DOHH2 (cell line): ENCODE measurements around the gene MGAT4C.

Source experiments
- H3F3A ChIP-seq: fragments of 200-600 bp; sonication (generic), shearing (Covaris generic); 2 replicates; pipeline ENCODE4 v1.6.0; 2016; ENCODE audit warnings: antibody characterized with exemption, mild to moderate bottlenecking; ENCODE audit not compliant: control insufficient read depth, insufficient read depth
- H3K27ac ChIP-seq: fragments of 200-600 bp; sonication (generic); 2 replicates; pipeline ENCODE4 v1.5.1; 2014; ENCODE audit warnings: low read depth, mild to moderate bottlenecking, low read length, moderate library complexity
- H3K27me3 ChIP-seq: fragments of 200-600 bp; sonication (generic); 2 replicates; pipeline ENCODE4 v1.6.1; 2014; ENCODE audit warnings: mild to moderate bottlenecking, low read length, mixed read lengths; ENCODE audit not compliant: control insufficient read depth
- H3K36me3 ChIP-seq: fragments of 200-600 bp; sonication (generic); 2 replicates; pipeline ENCODE4 v1.6.1; 2014; ENCODE audit warnings: mild to moderate bottlenecking, low read length, moderate library complexity, mixed read lengths; ENCODE audit not compliant: control insufficient read depth
- H3K4me1 ChIP-seq: fragments of 200-600 bp; sonication (generic); 2 replicates; pipeline ENCODE4 v1.6.1; 2014; ENCODE audit warnings: mild to moderate bottlenecking, low read length, mixed read lengths; ENCODE audit not compliant: control insufficient read depth
- H3K4me2 ChIP-seq: fragments of 200-600 bp; sonication (generic); 2 replicates; pipeline ENCODE4 v1.6.0; 2014; ENCODE audit warnings: mild to moderate bottlenecking, low read length, moderate library complexity
- H3K4me3 ChIP-seq: fragments of 200-600 bp; sonication (generic); 2 replicates; pipeline ENCODE4 v1.5.1; 2014; ENCODE audit warnings: mild to moderate bottlenecking, low read length, mixed read lengths
- H3K79me2 ChIP-seq: fragments of 200-600 bp; sonication (generic); 2 replicates; pipeline ENCODE4 v1.6.1; 2014; ENCODE audit warnings: mild to moderate bottlenecking, low read length, mixed read lengths; ENCODE audit not compliant: control insufficient read depth
- H3K9me2 ChIP-seq: fragments of 200-600 bp; sonication (generic); replicated peaks from 2 replicates; pipeline ENCODE4 v1.6.1; 2014; ENCODE audit warnings: mild to moderate bottlenecking, low read length, mixed read lengths; ENCODE audit not compliant: control insufficient read depth
- H3K9me3 ChIP-seq: fragments of 200-600 bp; sonication (generic); 2 replicates; pipeline ENCODE4 v1.6.1; 2014; ENCODE audit warnings: antibody characterized with exemption, low read length, mixed read lengths; ENCODE audit not compliant: control insufficient read depth, insufficient read depth
- H4K20me1 ChIP-seq: fragments of 200-600 bp; sonication (generic); 2 replicates; pipeline ENCODE4 v1.6.0; 2014; ENCODE audit warnings: low read depth, mild to moderate bottlenecking, antibody characterized with exemption, low read length, moderate library complexity; ENCODE audit not compliant: control insufficient read depth, insufficient read depth
- CTCF ChIP-seq: fragments of 200-600 bp; sonication (generic); IDR thresholded peaks from one replicate; pipeline ENCODE4 v1.5.1; 2014; ENCODE audit warnings: antibody characterized with exemption, mild to moderate bottlenecking, low read depth, low read length; ENCODE audit not compliant: poor library complexity, severe bottlenecking
- EZH2phosphoT487 ChIP-seq: fragments of 200-600 bp; sonication (generic); IDR thresholded peaks from 2 replicates; pipeline ENCODE4 v1.6.1; 2017; ENCODE audit warnings: borderline replicate concordance, mild to moderate bottlenecking, antibody characterized with exemption, low read length, moderate library complexity, mixed read lengths

The MGAT4C gene

GRCh38 chr12:86290615-86291014, 34.4 kb upstream of the MGAT4C start:
- Histone ChIP-seq H4K20me1 (no peaks in the 10 kb centered on the region), H3F3A (no peaks in the 10 kb centered on the region), H3K27me3 (no peaks in the 10 kb centered on the region), H3K4me2 (no peak overlapping the region), H3K4me3 (no peak overlapping the region), H3K27ac (no peak overlapping the region), H3K9me2 (no peaks in the 10 kb centered on the region), H3K79me2 (no peaks in the 10 kb centered on the region), H3K4me1 (no peaks in the 10 kb centered on the region), H3K9me3 (no peaks in the 10 kb centered on the region), H3K36me3 (no peaks in the 10 kb centered on the region)
- no peak for TF ChIP-seq EZH2phosphoT487
- TF ChIP-seq CTCF: no peak

GRCh38 chr12:86286119-86286518, 29.9 kb upstream of the MGAT4C start:
- Histone ChIP-seq H3F3A (no peaks in the 10 kb centered on the region), H3K9me3 (no peaks in the 10 kb centered on the region), H3K4me3 (no peak overlapping the region), H3K27me3 (no peaks in the 10 kb centered on the region), H3K4me1 (no peaks in the 10 kb centered on the region), H3K9me2 (no peaks in the 10 kb centered on the region), H3K27ac (no peak overlapping the region), H3K4me2 (no peak overlapping the region), H4K20me1 (no peaks in the 10 kb centered on the region), H3K36me3 (no peaks in the 10 kb centered on the region), H3K79me2 (no peaks in the 10 kb centered on the region)
- TF ChIP-seq EZH2phosphoT487: no peak
- TF ChIP-seq CTCF: no peak

- no peaks in the 10 kb centered on the region for H3K9me2 ChIP-seq
- TF ChIP-seq EZH2phosphoT487 (no peak), CTCF (no peak)
- no peaks in the 10 kb centered on the region for H4K20me1 ChIP-seq
- H3F3A ChIP-seq: no peaks in the 10 kb centered on the region
- no peaks in the 10 kb centered on the region for H3K4me1 ChIP-seq
- H3K27ac ChIP-seq: no peak overlapping the region
- no peaks in the 10 kb centered on the region for H3K36me3 ChIP-seq
- H3K9me3 ChIP-seq: no peaks in the 10 kb centered on the region
- H3K79me2 ChIP-seq: no peaks in the 10 kb centered on the region
- no peak overlapping the region for H3K4me3 ChIP-seq
- no peak overlapping the region for H3K4me2 ChIP-seq
- H3K27me3 ChIP-seq: no peaks in the 10 kb centered on the region
These were observed 27.4 kb upstream of the MGAT4C start for GRCh38 chr12:86283620-86284019.

GRCh38 chr12:86275356-86275755, 19.2 kb upstream of the MGAT4C start:
- Histone ChIP-seq H3K27ac (no peak overlapping the region), H3F3A (no peaks in the 10 kb centered on the region), H3K9me2 (no peaks in the 10 kb centered on the region), H3K4me3 (no peak overlapping the region), H3K9me3 (no peaks in the 10 kb centered on the region), H3K27me3 (no peaks in the 10 kb centered on the region), H3K79me2 (no peaks in the 10 kb centered on the region), H3K4me1 (no peaks in the 10 kb centered on the region), H3K36me3 (no peaks in the 10 kb centered on the region), H4K20me1 (no peaks in the 10 kb centered on the region), H3K4me2 (no peak overlapping the region)
- no peak for TF ChIP-seq EZH2phosphoT487
- TF ChIP-seq CTCF: no peak
